NK-92 (cell line): Measurements from ENCODE around the gene ATP10D.
"Not testable (repeated sequence)": the region's sequence is repeated elsewhere in the genome, so short reads cannot be mapped to it uniquely, and the experiment has no call there.

Source experiments
- DNase-seq: peaks from one replicate; lab custom pipeline; 2025; ENCODE audit not compliant: unreplicated experiment; lab: John Stamatoyannopoulos, UW

Gene ATP10D

DNA sequence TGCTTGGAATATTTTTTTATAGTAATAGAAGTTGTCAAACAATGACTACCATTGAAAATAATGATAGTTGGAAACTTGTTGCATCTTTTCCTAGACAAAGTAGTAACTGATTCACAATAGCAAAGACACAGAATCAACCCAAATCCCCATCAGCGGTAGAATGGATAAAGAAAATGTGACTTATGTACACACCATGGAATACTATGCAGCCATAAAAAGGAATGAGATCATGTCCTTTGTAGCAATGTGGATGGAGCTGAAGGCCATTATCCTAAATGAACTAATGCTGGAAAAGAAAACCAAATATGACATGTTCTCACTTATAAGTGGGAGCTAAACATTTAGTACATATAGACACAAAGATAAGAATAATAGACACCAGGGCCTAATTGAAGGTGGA is 49.7 kb downstream of the ATP10D start:
- DNase-seq = no peak

DNA sequence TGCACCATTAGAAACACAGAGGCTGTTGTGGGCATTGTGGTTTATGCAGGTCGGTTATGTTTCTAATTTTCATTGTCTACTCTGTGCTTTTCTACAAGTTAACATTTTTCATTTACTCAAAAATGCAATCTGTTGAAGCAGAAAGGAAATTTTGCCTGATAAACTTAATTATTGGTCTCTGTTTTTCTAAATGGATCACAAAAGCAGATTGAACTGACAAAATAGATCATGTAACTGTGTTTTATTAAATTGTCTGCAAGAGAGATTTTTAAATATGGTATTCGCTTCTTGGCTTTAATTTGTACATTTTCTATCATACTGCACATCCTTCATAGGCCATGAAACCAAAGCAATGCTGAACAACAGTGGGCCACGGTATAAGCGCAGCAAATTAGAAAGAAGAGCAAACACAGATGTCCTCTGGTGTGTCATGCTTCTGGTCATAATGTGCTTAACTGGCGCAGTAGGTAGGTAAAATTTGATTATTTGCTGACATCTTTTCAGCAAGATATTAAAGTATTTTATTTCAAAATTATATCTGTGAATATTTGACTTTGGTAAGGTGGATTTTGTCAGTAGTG is 50.6 kb downstream of the ATP10D start:
- no peak for DNase-seq

DNA sequence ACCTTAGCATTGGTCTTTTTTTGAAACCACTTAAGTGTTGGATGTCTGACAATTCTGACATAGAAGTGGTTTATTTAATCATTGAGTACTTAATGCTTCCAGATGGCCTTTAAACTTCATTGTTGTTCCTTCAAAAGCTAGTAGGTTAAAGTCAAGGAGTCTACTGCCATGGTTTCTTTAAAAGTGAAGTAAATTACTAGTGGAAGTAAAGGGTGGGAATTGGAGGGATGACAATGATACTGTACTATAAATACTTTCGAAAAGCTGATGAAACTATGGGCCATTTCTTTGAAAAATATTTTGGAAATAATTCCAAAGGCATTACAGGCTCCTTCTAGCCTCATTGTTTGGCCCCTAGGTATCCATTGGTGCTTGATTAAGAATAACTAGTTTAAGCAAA is 51.9 kb downstream of the ATP10D start:
- DNase-seq = no peak

DNA sequence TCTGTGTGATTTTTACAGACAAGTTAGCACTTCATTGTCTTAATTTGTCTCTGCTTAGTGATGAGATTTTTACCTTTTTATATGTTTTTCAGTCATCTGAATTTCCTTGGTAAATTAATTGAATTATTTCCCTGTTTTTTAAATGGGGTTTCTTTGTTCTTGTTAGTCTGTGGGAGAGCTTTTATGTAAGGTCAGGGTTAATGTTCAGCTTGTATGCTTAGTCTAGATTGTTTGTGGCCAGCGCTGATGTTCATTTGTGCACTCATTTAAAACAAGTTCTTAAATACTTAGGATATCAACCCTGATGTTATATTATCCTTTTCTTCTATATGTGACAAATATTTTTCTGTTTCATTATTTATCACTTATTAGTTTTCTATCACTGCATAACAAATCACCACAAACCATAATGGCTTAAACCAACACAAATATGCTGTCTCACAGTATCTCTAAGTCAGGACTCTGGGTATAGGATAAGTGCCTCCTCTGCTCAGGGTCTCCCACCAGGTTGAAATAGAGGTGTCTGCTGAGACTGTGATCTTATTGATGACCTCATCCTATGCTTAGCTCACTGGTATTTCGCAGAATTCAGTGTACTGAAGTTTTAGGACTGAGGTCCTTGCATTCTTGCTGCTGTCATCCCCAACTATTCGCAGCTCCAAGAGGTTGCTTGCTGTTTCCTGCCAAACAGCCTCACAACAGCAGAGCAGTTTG is 53.2 kb downstream of the ATP10D start:
- DNase-seq = no peak

DNA sequence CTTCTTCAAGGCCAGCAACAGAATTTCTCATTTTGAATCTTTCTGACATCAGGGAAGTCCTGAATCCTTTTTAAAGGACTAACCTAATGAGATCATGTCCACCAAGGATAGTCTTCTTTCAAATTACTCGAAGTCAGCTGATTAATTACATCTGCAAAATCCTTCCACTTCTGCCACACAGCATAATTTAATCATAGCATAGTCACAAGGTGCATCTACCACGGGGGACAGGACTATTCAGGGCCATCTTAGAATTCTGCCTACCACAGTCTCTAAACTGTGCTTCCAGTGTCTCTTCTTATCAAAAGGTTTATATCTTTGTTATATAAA is 53.7 kb downstream of the ATP10D start:
- DNase-seq = no peak

DNA sequence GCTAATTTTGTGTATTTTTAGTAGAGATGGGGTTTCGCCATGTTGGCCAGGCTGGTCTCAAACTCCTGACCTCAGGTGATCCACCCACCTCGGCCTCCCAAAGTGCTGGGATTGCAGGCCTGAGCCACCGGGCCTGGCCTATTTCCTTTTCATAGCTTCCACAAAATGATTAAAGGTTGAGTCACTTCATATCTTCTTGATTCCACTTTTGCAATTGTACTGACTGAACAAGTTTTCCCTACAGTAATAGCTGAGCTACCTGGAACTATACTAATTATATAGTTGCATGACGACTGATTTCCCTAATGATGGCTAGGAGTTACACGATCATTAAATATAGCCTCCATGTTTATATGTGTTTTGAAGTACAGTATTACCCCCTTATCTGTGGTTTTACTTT is 57.6 kb downstream of the ATP10D start:
- DNase-seq = not testable (repeated sequence)

DNA sequence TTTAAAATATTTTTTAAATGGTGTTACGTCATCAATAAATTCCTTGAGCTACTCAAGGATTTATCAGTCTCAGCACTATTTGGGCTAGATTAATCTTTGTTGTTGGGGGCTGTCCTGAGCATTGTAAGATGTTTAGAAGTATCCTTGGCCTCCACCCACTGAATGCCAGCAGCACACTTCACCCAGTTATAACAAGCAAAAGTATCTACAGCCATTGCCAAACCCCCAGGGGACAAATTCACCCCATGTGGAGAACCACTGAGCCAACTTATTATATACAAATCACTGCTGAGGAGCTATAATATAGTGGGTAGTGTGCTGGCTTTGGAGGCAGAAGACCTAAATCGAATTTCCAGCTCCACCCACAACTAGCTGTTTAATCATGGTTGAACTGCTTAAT is 58.3 kb downstream of the ATP10D start:
- DNase-seq = no peak

DNA sequence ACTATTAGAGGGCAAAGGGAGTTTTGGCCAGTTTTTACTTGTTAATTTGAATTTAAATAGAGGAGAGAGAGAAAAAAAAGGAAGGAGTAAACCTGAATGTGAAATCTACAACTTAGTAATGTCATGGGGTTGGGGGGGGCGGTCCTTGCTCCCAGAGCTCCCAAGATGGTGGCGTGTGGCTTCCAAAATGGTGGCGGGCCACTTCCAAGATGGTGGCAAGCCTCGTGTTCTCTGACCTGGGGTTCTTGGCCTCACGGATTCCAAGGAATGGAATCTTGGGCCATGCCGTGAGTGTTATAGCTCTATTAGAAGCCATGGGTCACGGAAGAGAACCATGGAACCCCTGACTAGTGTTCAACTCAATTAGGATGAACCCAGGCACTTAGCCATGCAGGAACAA is 65.3 kb downstream of the ATP10D start:
- DNase-seq = not testable (repeated sequence)

DNA sequence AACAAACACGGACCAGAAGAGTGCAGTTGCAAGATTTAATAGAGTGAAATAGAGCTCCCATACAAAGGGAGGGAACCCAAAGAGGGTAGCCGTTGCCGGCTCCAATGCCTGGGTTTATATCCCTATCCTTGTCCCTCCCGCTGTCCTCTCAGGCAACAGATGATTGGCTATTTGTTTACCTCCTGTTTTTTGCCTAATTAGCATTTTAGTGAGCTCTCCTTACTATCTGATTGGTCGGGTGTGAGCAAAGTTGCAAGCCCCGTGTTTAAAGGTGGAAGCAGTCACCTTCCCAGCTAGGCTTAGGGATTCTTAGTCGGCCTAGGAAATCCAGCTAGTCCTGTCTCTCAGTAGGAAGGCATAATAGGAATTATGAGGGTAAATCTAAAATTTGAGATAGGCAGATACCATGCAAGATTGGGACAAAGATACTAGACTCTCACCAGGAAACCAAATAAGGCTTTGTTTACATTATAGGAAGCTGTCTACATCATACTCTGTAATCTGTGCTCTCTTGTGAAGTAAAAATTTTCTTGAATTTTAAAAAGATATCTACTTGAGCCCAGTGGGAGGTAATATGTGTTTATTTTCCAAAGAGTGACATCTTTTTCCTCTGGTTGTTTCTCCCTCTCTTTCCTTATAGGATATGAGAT is 65.9 kb downstream of the ATP10D start:
- DNase-seq = no peak

DNA sequence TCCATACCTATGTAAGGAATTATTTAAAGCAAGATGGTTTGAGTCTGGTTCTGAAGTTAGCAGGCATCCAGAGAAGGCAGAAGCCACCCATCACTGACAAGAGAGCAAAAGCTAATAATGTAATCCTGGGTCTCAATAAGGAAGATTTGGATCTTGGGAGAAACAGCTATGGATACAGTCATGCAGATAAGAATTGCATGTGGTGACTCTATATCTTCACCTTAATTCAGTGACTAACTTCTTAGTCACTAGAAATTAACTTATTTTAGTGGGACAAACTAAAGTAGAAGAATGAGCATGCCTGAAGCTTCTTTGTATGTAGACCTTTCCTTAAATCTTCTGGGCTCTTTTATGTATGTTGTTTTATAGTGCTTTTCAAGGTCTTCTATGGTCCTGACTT is 66.6 kb downstream of the ATP10D start:
- no peak for DNase-seq

DNA sequence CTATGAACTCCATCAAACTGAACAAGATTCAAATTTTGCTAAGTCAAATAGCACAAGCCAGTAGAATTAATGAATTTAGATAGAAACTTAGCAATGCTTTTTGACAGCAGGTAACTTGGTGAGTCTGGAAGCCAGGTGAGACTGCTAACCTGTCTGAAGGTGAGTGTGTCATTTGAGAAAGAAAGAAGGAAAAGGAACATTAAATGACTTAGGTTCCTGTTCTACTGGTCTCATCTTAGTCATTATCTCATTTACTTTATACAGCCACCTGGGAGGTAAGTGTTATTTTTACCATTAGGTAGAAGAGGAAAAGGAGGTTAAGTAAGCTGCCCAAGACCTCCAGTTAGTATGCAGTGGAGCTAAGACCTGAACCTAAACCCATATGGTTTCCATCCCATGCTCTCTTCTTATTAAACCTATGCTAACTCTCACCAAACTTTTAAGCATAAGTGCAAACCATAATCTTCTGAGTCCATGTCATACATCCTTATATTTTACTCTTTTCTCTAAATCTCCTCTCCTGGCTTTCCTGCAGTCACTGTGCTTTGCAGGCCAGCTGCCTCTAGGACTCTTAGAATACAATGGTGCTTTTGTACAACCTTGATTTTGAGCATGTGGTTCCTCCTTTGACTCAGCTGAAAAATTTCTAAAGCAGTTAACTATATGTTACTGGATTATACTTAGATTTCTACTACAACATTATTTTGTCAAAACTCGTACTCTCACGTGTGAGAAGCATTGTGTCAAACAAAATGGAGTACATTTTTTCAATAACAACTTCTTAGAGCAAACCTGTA is 68.5 kb downstream of the ATP10D start:
- no peak for DNase-seq

DNA sequence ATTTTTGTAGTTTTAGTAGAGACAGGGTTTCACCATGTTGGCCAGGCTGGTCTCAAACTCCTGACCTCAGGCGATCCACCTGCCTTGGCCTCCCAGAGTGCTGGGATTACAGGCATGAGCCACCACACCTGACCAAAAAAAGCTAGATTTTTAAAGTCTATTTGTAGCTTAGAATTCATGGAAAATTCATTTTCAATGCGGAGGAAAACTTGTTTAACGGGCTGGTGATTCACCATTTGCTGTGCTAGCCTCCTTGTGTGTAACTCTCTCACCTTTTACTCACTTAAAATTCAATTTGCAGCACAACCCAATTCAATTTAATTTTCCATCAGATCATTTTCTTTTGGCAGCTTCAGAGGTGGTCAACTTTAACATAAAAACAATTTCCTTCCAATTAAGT is 70.8 kb downstream of the ATP10D start:
- not testable (repeated sequence) for DNase-seq

DNA sequence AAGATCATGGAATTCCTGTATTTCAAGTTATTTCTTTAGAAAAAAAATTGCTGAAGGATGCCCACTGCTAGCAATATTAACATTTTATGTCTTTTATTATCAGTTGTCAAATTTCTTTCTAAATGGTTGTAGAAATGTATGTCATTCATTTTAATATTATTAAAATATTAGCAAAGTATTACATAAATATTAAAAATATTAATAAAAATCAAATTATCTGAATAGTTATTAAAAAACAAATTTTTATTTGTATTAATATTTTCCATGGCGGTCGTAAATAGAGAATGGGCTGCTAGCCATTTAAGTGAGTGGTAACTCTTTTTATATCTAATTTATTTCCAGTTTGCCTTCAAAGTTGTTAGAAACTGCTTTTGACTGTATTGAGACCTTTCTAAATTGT is 72.2 kb downstream of the ATP10D start:
- no peak for DNase-seq

DNA sequence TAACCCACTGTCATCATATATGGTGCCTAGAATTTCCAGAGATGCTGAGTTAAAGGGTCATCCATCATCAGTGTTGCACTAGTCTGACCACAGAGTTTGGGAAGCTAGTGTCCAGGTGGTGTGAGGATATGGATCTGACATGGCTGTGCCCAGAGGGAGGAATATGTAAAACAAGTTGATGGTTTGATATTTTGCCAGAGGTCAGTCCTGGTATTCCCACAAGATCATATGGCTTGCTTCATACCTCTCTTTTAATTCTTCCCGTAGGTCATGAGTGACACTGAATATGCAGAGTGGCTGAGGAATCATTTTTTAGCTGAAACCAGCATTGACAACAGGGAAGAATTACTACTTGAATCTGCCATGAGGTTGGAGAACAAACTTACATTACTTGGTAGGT is 75.6 kb downstream of the ATP10D start:
- DNase-seq = no peak

DNA sequence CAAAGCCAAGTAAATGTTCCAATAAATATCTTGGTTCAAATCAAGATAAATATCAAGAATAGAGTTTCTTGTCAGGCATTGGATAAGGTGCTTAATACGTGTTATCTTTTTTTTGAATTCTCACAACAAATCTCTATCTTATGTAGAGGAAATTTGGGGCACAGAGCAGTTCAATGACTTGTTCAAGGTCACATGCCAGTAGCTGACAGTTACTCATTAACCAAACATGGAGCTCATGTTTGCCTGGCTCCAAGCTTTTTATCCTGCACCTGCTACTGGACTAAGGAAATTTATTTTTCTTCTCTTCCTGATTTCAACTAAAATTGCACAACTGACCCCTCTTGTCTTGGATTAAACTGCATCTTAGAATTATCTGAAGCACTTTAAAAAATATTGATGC is 76.3 kb downstream of the ATP10D start:
- DNase-seq = no peak

DNA sequence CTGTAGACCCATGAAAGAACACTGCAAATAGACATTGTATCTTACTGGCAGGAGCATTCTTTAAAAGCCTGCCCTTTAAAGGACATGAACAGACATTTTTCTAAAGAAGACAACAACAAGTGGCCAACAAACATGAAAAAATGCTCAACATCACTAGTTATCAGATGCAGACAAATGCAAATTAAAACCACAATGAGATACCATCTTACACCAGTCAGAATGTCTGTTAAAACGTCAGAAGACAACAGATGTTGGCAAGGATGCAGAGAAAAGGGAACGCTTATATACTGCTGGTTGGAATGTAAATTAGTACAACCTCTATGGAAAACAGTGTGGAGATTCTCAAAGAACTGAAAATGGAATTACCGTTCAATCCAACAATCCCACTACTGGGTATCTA is 77.2 kb downstream of the ATP10D start:
- no peak for DNase-seq

DNA sequence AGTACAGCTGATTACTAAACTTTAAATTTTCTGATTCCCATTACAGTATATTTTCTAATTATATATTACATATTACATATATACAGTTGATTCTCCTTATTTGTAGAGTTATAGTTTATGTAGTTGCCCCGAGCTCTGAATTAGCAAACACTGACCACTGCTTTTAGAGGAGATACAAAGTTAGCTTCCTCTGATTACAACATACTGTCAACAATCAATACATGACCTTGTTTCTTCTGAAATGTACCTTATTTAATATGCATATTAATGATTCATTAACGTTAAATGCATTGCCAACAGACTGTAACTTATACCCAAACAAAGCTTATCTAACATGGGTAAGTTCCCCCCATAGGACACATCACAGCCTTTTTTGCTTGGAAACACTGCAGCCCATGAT is 81.5 kb downstream of the ATP10D start:
- no peak for DNase-seq

DNA sequence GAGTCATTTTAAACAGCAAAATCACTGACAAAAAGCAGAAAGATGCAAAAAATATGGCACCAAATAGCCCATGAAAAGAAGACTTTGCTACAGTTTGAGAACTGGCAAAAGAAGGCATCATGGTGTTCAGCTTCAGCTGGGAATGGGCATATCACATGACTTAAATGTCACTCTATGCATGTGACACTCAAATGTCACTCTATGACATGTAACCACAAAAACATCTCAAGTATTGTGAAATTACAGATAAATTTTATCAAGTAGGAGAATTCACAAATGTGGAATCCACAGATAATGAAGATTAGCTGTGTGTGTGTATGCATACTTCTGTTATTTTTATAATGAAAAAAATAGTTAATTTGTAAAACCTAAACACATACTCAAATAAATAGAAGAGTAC is 81.9 kb downstream of the ATP10D start:
- DNase-seq = no peak

DNA sequence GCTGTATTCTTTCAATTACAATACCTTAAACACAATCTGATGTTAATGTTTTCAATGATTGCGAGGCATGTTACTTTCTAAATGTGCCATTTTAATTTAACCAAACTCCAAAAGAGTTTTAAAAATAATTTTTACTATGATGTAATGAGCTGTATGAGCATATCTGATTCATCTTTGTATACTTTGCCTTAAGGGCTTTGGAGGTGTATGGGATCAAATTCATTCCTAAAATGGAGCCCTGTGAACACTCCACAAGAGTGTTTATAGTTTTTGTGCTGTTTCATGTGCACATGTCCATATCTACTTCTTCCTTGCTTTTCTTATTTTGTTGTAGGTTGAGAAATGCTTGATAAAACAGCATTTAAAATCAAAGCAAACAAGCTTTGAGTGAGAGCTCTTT is 82.4 kb downstream of the ATP10D start:
- no peak for DNase-seq

DNA sequence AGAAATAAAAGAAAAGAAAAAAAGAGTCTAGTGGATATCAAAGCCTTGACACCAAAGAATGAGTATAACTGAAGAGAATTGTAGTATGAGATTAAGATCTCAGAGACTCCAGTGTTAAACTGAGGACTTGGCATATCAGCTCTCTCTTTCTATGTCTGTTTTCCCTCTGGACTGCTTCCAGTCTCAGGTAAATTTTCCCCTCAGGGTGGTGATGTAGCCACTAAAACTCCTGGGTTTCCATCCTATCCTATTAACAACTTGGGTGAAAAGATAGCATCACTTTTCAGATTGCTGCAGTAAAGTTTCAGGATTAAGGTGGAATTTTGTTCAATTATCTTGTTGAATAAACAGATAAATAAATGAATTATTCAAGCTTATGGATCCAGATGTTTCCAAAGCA is 85.7 kb downstream of the ATP10D start:
- no peak for DNase-seq

DNA sequence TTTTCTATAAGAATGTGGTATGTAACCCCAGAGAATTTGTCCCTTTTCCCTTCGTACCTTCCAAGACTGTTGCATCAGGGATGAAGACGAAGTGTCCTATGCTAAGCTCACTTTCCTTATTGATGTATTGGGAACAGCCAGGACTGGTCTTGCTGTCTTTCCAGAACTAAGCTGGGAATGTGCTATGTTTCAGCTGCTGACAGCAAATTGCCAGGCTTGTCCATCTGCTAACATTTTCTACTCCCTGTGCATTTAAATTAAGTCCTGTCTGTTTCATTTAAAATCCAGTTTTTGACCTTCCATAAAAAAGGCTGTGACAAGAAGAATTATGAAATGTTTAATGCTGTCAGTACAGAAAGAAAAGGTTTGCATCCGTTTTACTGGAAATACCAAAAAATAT is 87.9 kb downstream of the ATP10D start:
- no peak for DNase-seq
